Right lobe of liver (tissue), 4 donors: ENCODE measurements around the gene MRPL40.

Source experiments
- POLR2A ChIP-seq: fragments of 450-650 bp; IDR thresholded peaks from one replicate; pipeline ENCODE4 v1.6.1; 2017; ENCODE audit warnings: antibody characterized with exemption, mild to moderate bottlenecking
- TF ChIP-seq, protein P1 (sequence below), 4 donors: fragments of 200-600 bp in 3 of 4; fragments of 450-650 bp in 1 of 4; IDR thresholded peaks; one replicate each; pipeline versions ENCODE4 v1.5.1 to v1.8.0; 2016 to 2022; ENCODE audit warnings: antibody characterized with exemption in 4 of 4, mild to moderate bottlenecking in 2 of 4
- donor health status: DM: no; HTN: no; CAD: no.
- donor health status: DM: no; HTN: no; CAD: no.
- donor health status: DM: no; HTN: yes; CAD: no.

DNA sequence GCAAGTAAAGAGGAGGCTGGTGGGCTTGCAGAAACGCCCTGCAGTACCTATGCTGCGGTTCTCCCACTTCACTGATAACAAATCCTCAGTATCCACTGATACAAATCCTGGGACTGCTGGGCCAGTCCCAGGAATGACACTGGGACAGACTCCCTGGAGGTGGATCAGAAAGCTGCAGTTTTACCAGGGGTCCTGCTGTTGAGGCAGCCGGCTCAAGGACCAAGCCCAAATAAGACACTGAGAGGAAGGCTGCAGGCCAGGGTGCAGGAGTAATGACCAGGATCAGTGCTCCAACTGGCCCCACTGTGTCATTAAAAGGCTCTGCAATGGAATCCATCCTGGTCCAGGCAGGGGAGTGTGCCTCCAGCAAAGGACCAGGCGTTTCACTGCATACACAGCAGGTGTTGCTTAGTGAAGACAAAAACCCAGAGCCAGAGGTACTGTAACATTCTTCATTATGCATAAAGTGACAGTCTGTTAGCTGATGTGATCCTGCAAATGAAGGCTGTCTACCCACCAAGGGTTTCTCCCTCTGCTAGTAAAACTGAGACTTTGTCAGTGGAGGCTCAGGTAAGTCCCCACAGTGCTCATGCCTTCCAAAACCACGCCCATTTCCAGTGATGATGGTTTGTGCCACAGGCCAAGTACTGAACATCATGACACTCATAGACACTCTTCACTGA is 16.5 kb downstream of the MRPL40 start:
- TF ChIP-seq, protein P1, sequence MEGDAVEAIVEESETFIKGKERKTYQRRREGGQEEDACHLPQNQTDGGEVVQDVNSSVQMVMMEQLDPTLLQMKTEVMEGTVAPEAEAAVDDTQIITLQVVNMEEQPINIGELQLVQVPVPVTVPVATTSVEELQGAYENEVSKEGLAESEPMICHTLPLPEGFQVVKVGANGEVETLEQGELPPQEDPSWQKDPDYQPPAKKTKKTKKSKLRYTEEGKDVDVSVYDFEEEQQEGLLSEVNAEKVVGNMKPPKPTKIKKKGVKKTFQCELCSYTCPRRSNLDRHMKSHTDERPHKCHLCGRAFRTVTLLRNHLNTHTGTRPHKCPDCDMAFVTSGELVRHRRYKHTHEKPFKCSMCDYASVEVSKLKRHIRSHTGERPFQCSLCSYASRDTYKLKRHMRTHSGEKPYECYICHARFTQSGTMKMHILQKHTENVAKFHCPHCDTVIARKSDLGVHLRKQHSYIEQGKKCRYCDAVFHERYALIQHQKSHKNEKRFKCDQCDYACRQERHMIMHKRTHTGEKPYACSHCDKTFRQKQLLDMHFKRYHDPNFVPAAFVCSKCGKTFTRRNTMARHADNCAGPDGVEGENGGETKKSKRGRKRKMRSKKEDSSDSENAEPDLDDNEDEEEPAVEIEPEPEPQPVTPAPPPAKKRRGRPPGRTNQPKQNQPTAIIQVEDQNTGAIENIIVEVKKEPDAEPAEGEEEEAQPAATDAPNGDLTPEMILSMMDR (IDR thresholded peaks at IDR 0.05), result no peak
- no peak for TF ChIP-seq POLR2A
